Measurements from ENCODE around the gene LPAR1.

The LPAR1 gene

GRCh38 chr9:110949081-110949480 lies 89.2 kb downstream of the LPAR1 start:
- no peak for DNase-seq

DNA sequence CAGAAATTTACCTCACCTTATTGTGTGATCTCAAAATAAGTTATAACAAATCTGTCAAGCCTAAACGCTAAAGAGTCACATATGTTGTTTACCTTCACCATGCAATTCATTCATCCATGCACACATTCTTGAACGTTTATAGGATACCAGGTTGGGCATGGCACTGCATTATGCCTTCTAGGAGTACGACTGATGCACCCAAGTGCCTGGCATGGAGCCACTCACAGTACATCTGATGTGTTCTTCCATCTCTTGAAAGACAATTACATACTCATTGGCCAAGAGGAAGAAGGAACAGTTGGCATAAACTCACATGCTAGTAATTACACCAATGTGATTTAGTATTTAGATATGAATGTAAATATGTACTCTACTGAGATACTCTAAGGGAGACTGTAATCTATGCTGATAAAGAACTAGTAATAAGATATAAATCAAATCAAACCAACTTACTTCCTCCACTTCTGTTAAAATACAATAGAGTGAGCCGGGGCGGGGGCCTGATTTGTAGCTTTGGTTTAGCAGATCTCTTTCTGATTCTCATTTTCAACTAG lies 90.7 kb downstream of the LPAR1 start:
- DNase-seq: no peak

DNA sequence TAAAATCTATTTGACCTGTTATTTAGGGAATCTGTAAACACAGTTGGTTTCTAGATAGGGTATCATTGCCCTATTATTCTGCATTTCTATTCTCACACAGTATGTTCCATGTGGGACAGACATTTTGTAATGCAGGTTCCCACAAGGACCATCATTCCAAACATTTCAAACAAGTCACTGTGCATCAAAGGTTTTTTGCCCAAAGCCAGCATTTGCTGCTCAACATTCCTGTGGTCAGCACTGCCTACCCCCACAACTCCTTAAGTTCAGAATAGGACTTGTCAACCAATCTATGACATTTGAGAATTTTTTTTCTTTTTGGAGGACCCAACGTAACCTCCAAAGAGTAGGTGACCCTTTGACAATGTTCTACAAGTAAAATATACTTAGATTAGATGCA lies 95.7 kb downstream of the LPAR1 start:
- DNase-seq: no peak

- DNase-seq: no peak
These were observed 97.2 kb downstream of the LPAR1 start for GRCh38 chr9:110940951-110941557.

GRCh38 chr9:110939573-110939972 lies 98.7 kb downstream of the LPAR1 start:
- DNase-seq: no peak

- DNase-seq: no peak
These were observed 99.2 kb downstream of the LPAR1 start for GRCh38 chr9:110939047-110939446.

GRCh38 chr9:110938242-110938641 lies 100.0 kb downstream of the LPAR1 start:
- DNase-seq: no peak

GRCh38 chr9:110936719-110937452 lies 101.4 kb downstream of the LPAR1 start:
- no peak for DNase-seq

DNA sequence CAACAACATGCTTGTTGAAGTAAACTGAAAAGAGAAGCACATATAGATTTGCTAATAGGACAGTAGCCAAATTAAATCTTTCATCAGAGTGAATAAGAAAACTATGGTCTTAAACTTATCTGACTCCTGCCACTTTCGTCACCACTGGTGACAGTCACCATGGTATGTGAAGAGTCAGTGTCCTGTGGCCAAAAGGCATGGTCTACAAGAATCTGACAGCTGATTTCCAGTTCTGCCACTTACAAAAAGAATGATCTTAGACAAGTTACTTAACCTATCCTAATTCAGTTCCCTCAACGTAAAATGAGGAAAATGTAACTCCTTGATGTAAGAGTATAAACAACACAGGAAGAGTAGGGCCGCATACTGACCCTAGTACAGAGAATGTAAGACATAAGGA lies 102.0 kb downstream of the LPAR1 start:
- DNase-seq: no peak

DNA sequence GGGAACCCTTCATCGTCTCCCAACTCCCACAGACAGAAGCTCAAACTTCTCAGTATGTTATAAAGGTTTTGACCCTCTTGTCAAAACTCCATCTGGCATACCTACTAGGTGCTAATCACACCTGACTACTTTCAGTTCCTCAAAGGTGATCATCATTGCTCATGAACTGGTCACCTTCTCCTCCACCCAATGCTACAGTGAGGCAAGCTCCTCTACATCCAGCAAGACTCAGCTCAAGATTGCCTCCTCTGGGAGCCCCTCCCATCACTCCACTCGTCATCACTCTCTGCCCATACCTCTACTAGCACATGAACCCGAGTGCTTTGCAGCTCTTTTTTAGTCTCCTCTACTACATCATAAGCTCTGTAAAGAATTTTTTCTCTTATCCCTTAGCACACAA lies 102.4 kb downstream of the LPAR1 start:
- DNase-seq: no peak

DNA sequence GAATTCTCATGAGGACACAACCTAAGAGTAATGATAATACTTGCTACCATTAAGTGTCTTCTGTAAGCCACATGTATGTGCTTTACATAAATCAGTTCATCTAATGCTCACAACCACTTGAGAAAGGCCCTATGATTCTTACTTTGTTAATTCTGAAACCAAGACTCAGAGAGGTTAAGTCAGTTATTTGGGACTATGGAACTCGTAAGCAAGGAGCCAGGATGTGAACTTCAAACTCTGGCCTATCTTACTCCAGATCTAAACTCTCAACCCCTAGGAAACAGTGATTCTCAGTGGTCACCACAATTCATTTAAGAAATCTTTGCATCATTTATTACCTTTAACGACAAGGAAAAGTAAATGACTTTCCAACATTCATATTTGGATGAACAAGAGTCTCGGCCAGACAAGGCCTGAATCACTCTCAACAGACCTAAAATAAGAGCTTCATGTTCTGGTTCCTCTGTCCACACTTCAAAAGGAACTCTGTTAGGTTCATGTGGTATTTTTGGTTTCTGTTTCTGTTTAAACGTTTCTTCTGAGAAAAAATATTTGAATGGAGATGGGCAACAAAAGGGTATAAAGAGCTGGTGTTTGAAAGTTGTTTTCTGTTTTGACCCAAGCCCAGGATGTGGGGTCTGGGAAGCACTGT lies 104.8 kb downstream of the LPAR1 start:
- DNase-seq: no peak

DNA sequence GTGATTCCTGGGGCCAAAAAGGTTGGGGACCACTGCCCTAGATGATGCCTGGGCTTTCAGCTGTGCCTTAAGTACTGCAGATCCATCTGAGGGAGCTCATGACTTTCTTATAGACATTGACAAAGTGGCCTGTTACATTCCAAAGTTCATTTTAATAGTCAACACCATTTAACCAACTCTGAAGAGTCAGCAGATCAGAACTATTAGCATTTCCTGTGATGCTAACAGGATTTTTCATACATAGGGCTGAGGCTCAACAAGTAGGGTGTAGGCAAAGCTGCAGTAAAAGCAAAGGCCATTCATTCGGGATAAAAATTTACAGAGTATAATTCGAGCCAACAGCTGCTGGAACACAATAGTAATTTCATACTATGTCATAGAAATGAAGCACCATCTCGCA lies 105.4 kb downstream of the LPAR1 start:
- no peak for DNase-seq

GRCh38 chr9:110928599-110928998 lies 109.7 kb downstream of the LPAR1 start:
- DNase-seq: no peak

GRCh38 chr9:110926828-110927487 lies 111.3 kb downstream of the LPAR1 start:
- DNase-seq: peak; percentile 16

GRCh38 chr9:110923601-110924000 lies 114.7 kb downstream of the LPAR1 start:
- no peak for DNase-seq

GRCh38 chr9:110922145-110922544 lies 116.1 kb downstream of the LPAR1 start:
- no peak for DNase-seq

GRCh38 chr9:110921705-110922104 lies 116.6 kb downstream of the LPAR1 start:
- no peak for DNase-seq

- DNase-seq: no peak
These were observed 118.7 kb downstream of the LPAR1 start for GRCh38 chr9:110919609-110920008.

DNA sequence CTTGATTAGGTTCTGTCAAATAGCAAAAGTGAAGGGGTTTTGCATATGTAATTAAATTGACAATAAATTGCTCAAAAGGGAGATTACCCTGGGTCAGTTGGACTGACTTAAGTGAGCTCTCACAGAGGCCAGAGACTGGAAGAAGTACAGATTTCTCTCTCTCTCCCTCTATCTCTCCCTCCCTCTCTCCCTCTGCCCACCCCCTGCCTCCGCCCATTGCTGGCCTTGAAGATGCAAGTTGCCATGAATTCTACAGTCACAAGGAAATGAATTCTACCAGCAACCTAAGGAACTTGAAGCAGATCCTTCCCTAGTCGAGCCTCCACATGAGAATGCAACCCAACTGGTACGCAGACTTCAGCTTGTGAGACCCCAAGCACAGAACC lies 119.2 kb downstream of the LPAR1 start:
- DNase-seq: no peak

DNA sequence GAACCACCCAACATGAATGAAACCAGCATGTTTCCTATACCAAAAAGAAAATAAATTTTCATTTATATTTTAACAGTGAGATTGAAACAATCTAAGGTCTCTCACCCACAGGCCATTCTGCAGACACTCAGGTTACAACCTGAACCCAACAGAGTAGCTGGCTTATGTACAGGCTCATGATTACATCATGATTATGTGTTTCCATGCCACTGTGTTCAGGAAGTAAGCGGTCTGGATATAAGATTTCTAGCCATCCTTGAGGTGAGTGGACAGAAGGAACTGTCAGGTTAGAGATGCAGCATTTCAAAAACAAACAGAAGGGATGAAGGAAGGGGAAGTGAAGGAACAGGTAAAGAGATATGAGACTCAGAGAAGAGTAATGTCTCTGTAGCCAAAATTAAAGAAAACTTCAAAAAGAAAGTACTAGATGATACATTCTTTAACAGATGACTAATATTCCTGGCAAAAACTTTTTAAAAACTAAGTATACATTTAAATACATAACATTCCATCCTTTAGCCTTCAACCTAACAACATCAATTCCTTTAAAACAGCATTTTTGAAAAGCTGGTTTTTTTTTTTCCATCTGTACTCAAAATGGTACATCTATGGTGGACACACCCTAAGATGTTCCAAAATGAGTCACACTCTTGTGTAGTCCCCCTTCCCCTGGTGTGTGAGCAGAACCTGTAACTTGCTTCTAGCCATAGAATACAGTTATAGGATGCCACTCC lies 119.8 kb downstream of the LPAR1 start:
- DNase-seq: no peak

DNA sequence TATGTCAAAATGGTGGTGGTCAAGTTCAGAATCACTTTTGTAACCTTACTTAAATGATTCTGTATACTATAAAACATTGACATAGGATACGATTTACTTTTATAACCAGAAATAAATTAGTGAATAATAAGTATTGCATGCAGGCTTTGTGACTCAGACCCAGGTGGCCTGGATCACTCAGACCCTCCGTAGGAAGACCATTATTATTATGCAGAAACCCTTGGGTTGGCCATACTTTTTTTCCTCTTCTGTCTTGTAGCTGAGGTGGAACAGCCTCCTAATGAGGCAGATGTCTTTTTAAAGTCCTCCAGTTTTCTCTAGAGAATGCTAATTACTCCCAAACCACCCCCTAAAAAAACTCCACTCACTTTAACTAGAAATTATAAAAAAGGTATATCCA lies 121.9 kb downstream of the LPAR1 start:
- no peak for DNase-seq

DNA sequence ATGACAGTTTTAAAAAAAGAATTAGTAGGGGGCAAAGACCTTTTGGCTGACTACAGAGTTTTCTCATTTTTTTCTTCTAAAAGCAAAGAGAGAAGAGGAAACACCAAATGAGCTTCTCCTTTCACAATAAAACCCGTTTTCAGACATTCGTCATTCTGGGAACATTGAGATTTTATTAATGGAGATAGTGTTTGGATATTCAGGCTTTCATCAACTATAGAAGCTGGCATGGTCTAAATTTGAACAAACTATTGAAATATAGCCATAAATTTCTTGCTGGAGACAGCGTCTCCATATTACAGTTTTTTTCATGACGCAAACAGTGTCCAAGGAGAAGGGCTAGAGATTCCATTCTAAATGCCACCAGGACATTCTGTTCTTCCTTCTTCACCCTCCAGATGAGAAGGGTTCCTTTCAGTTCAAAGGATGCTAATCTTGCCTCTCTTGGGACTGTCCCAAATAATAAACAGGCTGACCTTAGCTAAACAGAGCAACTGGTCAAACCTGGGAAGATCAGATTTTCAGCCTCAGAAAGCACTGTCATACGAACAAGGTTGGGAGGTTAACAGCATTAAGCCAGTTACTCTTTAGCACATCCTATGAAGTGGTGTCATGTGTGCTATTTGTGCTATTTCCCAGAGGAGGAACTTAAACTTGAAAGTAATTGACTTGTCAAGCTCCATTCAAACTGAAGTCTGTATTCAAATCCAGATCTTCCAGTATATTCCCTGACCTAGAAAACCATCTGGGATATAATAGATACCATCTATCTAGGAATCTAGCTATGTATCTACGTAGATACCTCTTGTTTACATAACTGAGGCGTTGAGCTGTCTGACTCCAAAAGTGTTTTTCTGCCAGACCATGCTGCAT lies 125.6 kb downstream of the LPAR1 start:
- no peak for DNase-seq

Data from eye (tissue), 1 donor.